MG63 (cell line): ENCODE results near the gene CFAP57. TPM values are rescaled to one million over a fixed set of nuclear protein-coding genes. Genes with fewer than 3 reads are reported as not detected.

Experiments used
- DNase-seq: peaks from one replicate; pipeline ENCODE4 v3.0.0-alpha.2; 2020
- H3K27me3 ChIP-seq: fragments of 250-450 bp; sonication (Bioruptor Pico); 2 replicates; pipeline ENCODE4 v1.5.1; 2020; ENCODE audit warnings: mild to moderate bottlenecking, moderate library complexity
- H3K36me3 ChIP-seq: fragments of 250-450 bp; sonication (Bioruptor Pico); 2 replicates; pipeline ENCODE4 v1.5.1; 2020; ENCODE audit warnings: mild to moderate bottlenecking, moderate library complexity
- H3K4me3 ChIP-seq: fragments of 250-450 bp; sonication (Bioruptor Pico); 2 replicates; pipeline ENCODE4 v1.5.1; 2020; ENCODE audit warnings: mild to moderate bottlenecking, moderate library complexity
- H3K9me3 ChIP-seq: fragments of 250-450 bp; sonication (Bioruptor Pico); 2 replicates; pipeline ENCODE4 v1.5.1; 2020; ENCODE audit warnings: mild to moderate bottlenecking, moderate library complexity
- total RNA-seq: library from RNA; depleted of rRNA; stranded (reverse); fragments of >200 nt; shearing (Covaris generic); gene quantifications from 2 replicates; pipeline ENCODE4 v1.2.3, GENCODE V29; 2014; ENCODE audit warnings: low replicate concordance

CFAP57 gene
- total RNA-seq, 1 experiment from 2014 or later = 0.56 TPM

DNA sequence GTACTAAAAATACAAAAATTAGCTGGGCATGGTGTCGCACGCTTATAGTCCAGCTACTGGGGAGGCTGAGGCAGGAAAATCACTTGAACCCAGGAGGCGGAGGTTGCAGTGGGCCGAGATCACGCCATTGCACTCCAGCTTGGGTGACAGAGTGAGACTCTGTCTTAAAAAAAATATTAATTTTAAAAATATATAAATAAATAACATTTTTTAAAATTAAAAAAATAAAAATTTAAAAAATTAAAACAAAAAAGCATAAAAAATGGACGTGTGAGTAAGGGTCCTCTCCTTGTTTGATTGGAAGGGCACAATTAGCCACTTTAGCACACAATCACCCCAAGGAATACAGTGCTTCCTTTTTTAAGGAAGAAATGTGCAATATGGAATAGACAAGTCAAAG lies 18.7 kb upstream of the CFAP57 start:
- Histone ChIP-seq H3K9me3 (no peaks in the 10 kb centered on the region), H3K36me3 (no peaks in the 10 kb centered on the region), H3K27me3 (no peaks in the 10 kb centered on the region), H3K4me3 (no peak overlapping the region)
- DNase-seq = no peak

DNA sequence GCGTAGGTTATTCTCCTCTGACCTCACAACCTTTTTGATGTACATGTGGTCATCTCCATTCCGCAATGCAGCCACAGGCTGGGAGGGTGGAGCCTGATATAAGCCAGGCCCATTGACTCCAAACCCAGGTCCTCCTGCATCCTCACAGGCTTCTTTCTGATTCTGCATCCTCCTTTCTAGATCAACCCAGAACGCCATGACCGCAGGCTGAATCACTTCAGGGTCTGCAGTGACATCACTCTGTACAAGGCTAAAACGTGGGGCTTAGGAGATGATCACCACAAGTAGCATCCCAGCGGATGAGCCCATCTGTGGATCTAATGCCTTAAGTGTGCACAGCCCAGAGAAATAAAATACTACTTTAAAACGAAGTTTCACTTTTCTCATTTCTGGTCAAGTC lies 16.1 kb upstream of the CFAP57 start:
- Histone ChIP-seq H3K9me3 (no peaks in the 10 kb centered on the region), H3K36me3 (no peaks in the 10 kb centered on the region), H3K27me3 (no peaks in the 10 kb centered on the region), H3K4me3 (no peak overlapping the region)
- no peak for DNase-seq

DNA sequence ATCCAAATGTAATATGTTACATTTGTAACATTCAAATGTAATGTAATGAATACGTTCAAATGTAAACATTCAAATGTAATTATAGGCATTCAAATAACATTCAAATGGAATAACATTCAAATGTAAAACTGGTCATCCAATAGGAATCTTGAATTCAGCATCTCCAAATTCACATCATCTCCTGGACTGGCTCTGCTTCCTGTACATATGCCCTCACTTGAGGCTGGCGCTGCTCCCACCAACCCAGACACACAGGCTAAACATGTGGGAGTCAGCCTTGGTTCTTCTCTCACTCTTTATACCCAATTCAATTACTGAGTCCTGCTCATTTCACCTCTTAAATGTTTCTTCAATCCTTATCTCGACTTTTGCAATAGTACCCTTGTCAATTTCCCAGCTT lies 7.0 kb upstream of the CFAP57 start:
- Histone ChIP-seq H3K9me3 (no peaks in the 10 kb centered on the region), H3K27me3 (no peaks in the 10 kb centered on the region), H3K4me3 (no peak overlapping the region), H3K36me3 (peaks cover 75% of the 10 kb centered on the region)
- DNase-seq = no peak

DNA sequence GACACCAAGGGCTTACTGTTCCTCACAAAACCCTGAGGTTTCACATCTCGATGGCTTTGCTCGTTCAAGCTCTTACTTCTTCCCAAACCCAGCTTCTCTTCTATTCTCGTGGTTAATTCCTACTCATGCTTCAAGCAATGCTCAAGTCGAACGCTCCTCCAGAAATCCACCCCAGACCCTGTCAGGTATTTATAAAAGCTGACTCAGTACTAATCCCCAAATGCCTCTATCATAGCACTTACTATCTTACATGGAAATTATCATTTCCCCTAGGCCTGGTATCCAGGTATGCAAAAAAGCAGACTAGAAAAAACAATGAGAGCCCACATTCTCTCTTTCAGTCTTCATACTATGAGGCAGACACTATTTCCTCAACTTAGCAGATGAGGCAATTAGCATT lies 6.4 kb upstream of the CFAP57 start:
- DNase-seq = no peak
- Histone ChIP-seq H3K27me3 (no peaks in the 10 kb centered on the region), H3K4me3 (no peak overlapping the region), H3K36me3 (peaks cover 81% of the 10 kb centered on the region), H3K9me3 (no peaks in the 10 kb centered on the region)

DNA sequence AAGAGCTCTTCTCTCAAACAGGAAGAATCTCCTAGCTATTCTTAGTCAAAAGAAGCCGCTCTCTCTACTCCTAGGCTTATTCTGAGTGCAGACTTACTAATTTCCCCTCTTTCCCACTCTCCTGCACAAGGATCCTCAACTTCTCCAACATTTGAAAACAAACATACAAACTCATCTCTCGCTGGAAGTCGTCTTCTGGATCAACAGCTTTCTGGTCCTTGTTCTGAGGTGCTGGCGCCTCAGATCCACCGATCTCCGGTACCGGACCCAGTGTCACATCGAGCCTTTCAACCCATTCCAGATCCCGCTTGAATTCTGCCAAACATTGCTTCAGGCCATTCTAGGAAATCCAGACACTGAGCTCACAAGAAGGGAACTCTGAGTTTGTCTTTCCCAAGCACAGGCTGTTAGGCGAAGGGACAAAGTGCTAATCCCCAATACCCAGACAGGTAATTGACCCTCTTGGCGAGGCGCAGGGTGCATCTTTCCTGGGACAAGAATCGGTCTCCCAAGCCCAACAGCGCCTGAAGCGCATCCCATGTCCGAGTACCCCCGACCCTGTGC lies 736 bp upstream of the CFAP57 start:
- H3K4me3 ChIP-seq = peak overlapping the region; percentile 98
- peaks cover 47% of the 10 kb centered on the region for H3K36me3 ChIP-seq

DNA sequence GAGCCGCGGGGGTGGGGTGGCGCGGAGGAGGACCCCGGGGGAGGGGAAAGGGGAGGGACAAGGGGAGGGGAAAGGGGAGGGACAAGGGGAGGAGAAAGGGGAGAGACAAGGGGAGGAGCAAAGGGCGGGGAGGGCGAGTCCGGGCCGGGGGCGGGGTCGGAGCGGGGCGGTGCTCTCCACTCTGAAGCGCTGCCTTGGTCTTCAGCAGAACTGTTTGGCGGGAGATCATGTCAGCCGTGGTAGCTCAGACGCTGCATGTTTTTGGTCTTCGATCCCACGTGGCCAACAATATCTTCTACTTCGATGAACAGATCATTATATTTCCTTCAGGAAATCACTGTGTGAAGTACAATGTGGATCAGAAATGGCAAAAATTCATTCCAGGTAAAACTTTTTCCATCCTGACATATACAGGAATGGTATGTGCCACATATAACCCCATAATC lies 420 bp downstream of the CFAP57 start:
- 0 out of 2 replicates have a peak, but pooled peaks cover 3% of the 10 kb centered on the region for H3K9me3 ChIP-seq
- H3K4me3 ChIP-seq = peak overlapping the region; percentile 98
- peak; percentile 80 for DNase-seq
- peaks cover 7% of the 10 kb centered on the region for H3K27me3 ChIP-seq
- peaks cover 36% of the 10 kb centered on the region for H3K36me3 ChIP-seq

More for the DNA sequence above, 736 bp upstream of the CFAP57 start:
- H3K9me3 ChIP-seq = 0 out of 2 replicates have a peak, but pooled peaks cover 3% of the 10 kb centered on the region
- DNase-seq = peak; percentile 4
- H3K27me3 ChIP-seq = peaks cover 3% of the 10 kb centered on the region; the same call in 1 of the 2 replicates

DNA sequence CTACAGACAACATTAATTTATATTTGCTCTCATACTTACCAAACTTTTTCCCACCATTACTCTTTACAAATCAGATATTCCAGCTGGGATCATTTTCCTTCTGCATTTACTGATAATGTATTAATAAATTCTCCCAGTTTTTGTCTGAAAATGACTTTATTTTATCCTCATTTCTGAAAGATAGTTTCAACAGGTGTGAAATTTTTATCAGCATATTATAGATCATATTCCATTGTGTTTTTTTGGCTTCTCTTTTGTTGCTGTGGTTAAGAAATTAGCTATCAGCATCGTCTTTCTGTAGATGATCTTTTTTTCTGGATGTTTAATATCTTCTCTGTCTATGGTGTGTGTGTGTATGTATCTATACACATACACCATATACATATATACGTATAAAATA lies 2.7 kb downstream of the CFAP57 start:
- peaks cover 7% of the 10 kb centered on the region for H3K27me3 ChIP-seq
- DNase-seq = no peak

DNA sequence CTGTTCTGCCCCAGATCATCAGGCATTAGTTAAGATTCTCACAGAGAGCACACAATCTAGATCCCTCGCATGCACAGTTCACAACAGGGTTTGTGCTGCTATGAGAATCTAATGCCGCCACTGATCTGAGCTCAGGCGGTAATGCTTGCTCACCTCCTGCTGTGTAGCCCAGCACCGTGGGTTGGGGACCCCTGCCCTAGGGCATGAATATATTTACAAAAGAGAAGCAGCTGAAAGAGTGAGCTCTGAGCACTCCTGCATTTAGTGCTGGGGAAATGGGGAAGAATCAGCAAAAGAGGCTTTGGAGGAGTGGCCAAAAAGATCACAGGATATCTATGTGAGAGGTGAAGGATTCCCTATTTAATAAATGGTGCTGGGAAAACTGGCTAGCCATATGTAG lies 5.6 kb downstream of the CFAP57 start:
- no peak for DNase-seq
- H3K9me3 ChIP-seq = 0 out of 2 replicates have a peak, but pooled peaks cover 3% of the 10 kb centered on the region

More for the DNA sequence above, 2.7 kb downstream of the CFAP57 start:
- H3K4me3 ChIP-seq = no peak overlapping the region
- H3K36me3 ChIP-seq = peaks cover 13% of the 10 kb centered on the region
- 0 out of 2 replicates have a peak, but pooled peaks cover 3% of the 10 kb centered on the region for H3K9me3 ChIP-seq

DNA sequence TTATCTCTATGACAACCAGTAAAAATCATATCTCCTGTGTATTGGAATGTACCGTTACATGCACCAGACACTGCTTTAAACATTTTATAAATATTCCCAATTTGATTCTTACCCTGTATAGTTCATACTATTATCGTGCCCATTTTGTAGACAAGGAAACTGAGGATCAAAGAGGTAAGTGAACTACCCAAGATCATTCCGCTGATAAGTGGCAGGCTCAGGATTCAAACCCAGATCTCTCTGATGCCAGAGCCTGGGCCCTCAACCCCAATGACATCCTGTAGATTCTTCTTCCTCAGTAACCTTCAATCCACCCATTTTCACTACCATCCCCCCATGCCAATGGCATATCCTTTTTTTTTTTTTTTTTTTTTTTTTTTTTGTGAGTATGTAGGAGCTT lies 12.3 kb downstream of the CFAP57 start:
- Histone ChIP-seq H3K4me3 (no peak overlapping the region), H3K27me3 (no peaks in the 10 kb centered on the region), H3K9me3 (no peaks in the 10 kb centered on the region), H3K36me3 (no peaks in the 10 kb centered on the region)
- no peak for DNase-seq

More for the DNA sequence above, 5.6 kb downstream of the CFAP57 start:
- Histone ChIP-seq H3K27me3 (peaks cover 7% of the 10 kb centered on the region), H3K36me3 (no peaks in the 10 kb centered on the region), H3K4me3 (no peak overlapping the region)

DNA sequence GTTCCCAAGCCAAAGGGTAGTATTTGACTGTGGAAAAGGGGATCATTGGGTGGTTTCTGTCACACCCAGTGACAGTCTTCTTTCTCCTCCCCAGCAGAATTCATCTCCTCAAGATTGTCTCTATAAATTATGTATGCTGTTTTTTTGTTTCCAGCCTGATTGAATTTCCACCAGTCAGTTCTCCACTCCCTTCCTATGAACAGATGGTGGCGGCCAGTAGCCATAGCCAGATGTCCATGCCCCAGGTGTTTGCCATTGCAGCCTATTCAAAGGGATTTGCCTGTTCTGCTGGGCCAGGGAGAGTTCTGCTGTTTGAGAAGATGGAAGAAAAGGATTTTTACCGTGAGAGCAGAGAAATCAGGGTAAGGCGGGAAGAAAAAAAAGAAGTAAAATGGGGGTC lies 12.9 kb downstream of the CFAP57 start:
- Histone ChIP-seq H3K36me3 (no peaks in the 10 kb centered on the region), H3K9me3 (no peaks in the 10 kb centered on the region), H3K27me3 (no peaks in the 10 kb centered on the region), H3K4me3 (no peak overlapping the region)
- no peak for DNase-seq

DNA sequence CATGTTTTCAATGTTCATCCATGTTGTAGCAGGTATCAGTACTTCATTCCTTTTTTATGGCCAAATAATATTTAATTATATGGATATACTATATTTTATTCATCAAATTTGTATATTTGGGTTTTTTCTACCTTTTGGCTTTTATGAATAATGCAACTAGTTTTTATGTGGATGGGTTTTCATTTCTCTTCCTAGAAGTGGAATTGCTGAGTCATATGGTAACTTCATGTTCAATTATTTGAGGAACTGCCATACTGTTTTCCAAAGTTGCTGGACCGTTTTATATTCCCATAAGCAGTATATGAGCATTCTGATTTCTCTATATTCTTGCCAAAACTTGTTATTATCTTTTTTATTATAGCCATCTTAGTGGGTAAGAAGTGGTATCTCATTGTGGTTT lies 16.0 kb downstream of the CFAP57 start:
- no peak for DNase-seq
- H3K4me3 ChIP-seq = no peak overlapping the region
- H3K36me3 ChIP-seq = no peaks in the 10 kb centered on the region
- no peaks in the 10 kb centered on the region for H3K27me3 ChIP-seq
- H3K9me3 ChIP-seq = peaks cover 5% of the 10 kb centered on the region

DNA sequence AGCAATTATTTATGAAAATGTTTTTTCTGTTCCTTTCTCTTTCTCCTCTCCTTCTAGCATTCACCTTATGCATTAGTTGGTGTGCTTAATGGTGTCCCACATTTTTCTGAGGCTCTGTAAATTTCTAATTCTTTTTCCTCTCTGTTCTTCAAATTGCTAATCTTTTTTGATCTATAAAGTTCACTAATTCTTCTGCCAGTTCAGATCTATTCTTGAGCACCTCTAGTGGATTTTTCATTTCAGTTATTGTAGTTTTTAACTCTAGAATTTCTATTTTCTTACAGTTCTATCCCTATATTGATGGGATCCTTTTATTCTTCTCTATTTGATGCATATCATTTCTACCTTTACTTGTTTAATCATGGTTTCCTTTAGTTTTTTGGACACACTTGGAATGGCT lies 22.4 kb downstream of the CFAP57 start:
- no peak for DNase-seq
- no peaks in the 10 kb centered on the region for H3K27me3 ChIP-seq
- peaks cover 15% of the 10 kb centered on the region for H3K9me3 ChIP-seq

DNA sequence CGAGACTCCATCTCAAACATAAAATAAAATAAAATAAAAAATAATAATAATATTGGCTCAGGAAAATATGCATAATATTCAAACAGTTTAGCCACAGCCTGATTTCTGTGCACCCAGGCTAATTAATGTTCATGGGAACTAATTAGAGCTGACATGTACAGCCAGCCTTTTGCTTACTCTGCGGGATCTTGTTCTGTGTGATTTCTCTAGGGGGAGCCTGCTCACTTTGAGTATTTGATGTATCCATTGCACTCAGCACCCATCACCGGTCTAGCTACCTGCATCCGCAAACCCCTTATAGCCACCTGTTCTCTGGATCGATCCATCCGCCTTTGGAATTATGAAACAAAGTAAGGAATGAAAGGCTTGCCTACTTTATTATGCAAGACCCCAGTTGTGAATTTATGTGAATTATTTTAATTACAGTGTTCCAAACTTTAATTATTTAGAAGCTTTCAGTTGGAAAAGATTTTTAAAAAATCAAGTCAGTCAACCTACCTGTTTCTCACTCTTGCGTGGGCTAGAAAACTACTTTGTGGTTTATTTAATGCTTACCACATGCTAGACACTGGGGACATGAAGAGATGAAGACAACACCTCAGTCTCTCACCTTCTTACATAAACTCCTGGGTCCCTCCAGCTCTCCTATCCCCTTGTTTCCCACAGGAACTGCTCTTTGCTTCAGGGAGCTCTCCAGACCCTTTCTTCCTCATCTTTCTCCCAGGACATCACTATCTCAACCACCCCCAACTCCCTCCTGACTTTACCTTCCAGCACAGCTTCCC lies 25.4 kb downstream of the CFAP57 start:
- no peaks in the 10 kb centered on the region for H3K27me3 ChIP-seq
- DNase-seq = no peak
- no peaks in the 10 kb centered on the region for H3K36me3 ChIP-seq
- H3K9me3 ChIP-seq = peaks cover 10% of the 10 kb centered on the region
- no peak overlapping the region for H3K4me3 ChIP-seq

More for the DNA sequence above, 22.4 kb downstream of the CFAP57 start:
- Histone ChIP-seq H3K36me3 (no peaks in the 10 kb centered on the region), H3K4me3 (no peak overlapping the region)

DNA sequence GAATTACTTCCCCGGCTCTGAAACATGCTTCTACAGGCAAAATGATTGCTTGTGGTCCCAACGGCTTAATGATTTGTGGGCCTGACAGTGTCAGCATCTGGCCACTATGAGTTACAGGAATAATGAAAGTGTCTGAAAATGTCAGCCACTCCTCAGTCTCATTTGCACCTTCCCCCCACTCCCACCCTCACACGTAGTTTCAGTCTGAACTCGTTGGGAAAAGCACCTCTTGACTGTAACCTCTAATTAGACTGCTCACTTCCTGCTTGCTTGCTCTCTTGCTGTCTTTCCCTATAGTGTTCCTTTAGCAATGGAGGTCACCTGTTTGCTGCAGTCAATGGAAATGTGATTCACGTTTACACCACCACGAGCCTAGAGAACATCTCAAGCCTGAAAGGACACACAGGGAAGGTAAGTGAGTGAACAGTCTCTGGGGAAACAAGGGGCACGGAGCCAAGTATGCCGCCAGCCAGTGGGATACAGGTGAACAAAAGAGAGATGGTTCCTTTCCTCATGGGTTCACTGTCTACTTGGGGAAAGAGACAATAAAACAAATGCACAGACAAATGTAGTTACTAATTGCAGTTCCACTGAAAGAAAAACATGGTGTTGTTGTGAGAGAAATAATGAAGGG lies 27.1 kb downstream of the CFAP57 start:
- no peak for DNase-seq
- Histone ChIP-seq H3K36me3 (no peaks in the 10 kb centered on the region), H3K4me3 (no peak overlapping the region), H3K27me3 (no peaks in the 10 kb centered on the region), H3K9me3 (peaks cover 4% of the 10 kb centered on the region)

DNA sequence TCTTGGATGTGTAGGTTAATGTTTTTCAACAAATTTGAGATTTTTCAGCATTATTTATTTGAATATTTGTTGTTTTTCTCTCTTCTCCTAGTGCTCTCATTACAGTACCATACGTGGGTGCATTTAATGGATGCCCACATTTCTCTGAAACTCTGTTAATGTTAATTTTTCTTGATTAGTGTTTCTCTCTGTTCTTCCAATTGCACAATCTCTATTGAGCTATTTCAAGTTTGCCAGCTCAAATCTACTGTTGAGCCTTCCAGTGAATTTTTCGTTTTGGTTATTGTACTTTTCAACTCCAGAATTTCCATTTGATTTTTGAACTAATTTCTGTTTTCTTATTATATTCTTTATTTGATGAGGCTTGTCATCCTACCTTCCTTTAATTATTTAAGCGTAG lies 31.7 kb downstream of the CFAP57 start:
- H3K27me3 ChIP-seq = no peaks in the 10 kb centered on the region
- DNase-seq = no peak
- H3K36me3 ChIP-seq = no peaks in the 10 kb centered on the region

DNA sequence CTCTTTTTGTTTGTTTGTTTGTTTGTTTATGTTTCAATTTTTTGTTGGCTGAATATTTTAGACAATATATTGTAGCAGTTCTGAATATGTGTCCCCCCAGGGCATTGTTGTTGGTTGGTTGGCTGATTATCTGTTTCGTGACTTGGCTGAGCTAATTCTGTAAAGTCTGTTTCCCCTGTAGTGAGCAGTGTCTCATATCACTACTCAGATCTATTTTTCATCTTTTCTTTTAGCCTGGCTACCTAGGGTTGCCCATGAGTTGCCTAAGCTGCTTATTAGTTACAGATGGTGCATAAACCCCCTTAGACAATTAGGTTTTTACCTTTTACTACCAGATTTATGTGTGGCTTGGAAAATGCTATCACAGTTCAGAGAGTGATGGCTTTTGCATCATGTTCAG lies 32.3 kb downstream of the CFAP57 start:
- peaks cover 2% of the 10 kb centered on the region; the same call in 1 of the 2 replicates for H3K9me3 ChIP-seq
- H3K36me3 ChIP-seq = no peaks in the 10 kb centered on the region
- no peak for DNase-seq
- no peaks in the 10 kb centered on the region for H3K27me3 ChIP-seq
- H3K4me3 ChIP-seq = no peak overlapping the region

More for the DNA sequence above, 31.7 kb downstream of the CFAP57 start:
- Histone ChIP-seq H3K4me3 (no peak overlapping the region), H3K9me3 (peaks cover 2% of the 10 kb centered on the region; the same call in 1 of the 2 replicates)

DNA sequence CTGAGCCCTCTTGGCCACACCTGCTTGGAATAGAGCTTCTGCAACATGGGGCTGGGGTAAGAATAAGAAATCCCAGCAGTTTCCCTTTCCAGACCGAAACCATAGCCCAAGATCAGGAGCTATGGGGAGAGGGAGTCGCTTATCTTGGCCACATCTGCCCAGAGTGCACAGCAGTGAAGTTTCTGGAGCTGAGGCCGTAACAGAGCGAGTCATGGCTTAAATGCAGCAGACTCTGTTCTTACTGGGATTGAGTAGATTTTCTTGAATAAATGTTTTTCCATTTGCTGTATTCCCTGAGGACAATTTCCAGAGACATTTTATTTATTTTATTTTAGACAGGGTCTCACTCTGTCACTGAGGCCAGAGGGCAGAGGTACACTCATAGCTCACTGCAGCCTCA lies 33.5 kb downstream of the CFAP57 start:
- H3K4me3 ChIP-seq = no peak overlapping the region
- no peaks in the 10 kb centered on the region for H3K27me3 ChIP-seq
- H3K36me3 ChIP-seq = no peaks in the 10 kb centered on the region
- H3K9me3 ChIP-seq = peaks cover 2% of the 10 kb centered on the region; the same call in 1 of the 2 replicates
- DNase-seq = peak; percentile 21
